ENCODE measurements around the gene SNX5. TPM values are rescaled to one million over a fixed set of nuclear protein-coding genes. Genes with fewer than 3 reads are reported as not detected.
A peak's percentile ranks its signal among the peaks of the same experiment; 100 is the strongest.

The SNX5 gene
- total and polyA plus RNA-seq, 2 of the 13 experiments (the other 11 are each of a cell fraction or from before 2014, with no cell fraction given) = 664 to 1,040 TPM

DNA sequence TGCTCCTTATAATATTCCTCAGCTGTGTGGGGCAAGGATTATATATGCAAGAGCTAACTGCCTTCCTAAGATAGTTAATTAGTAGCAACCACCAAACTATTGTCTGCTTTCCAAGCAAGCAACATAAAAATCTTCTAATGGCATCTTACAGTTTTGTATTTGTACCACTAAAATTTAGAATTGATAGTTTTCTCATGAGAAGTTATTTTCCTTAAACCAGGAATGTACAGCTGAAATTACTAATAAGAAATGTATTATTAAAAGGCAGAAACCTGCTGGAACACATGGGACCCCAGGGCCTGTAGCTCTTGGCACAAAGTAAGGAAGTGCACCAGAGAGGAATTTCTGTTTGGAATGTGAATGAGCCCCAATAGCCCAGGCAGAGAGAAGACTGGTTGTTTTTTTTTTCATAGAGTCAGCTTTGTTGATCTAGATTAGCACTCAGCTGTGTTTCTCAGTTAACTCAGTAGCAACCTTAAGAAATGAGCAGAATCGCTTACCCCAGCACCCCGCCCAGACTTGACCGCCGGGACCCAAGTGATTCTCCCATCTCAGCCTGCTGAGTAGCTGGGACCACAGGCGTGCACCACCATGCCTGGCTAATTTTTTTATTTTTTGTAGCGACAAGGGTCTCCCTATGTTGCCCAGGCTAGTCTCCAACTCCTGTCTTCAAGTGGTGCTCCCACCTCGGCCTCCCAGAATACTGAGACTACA is 2.9 kb upstream of the SNX5 start (continued):
- TF ChIP-seq, protein P1, sequence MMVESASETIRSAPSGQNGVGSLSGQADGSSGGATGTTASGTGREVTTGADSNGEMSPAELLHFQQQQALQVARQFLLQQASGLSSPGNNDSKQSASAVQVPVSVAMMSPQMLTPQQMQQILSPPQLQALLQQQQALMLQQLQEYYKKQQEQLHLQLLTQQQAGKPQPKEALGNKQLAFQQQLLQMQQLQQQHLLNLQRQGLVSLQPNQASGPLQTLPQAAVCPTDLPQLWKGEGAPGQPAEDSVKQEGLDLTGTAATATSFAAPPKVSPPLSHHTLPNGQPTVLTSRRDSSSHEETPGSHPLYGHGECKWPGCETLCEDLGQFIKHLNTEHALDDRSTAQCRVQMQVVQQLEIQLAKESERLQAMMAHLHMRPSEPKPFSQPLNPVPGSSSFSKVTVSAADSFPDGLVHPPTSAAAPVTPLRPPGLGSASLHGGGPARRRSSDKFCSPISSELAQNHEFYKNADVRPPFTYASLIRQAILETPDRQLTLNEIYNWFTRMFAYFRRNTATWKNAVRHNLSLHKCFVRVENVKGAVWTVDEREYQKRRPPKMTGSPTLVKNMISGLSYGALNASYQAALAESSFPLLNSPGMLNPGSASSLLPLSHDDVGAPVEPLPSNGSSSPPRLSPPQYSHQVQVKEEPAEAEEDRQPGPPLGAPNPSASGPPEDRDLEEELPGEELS (CRISPR knock-in tag; IDR thresholded peaks at IDR 0.05) = no peak
- no peak for TF ChIP-seq ZEB1 (IDR thresholded peaks at IDR 0.05; ENCODE audit: insufficient replicate concordance, low read depth)
- no peak for TF ChIP-seq ZMAT5 (CRISPR knock-in tag; IDR thresholded peaks at IDR 0.05; ENCODE audit: borderline replicate concordance, low read depth)
- TF ChIP-seq FOXJ3 (CRISPR knock-in tag; IDR thresholded peaks at IDR 0.05; ENCODE audit: borderline replicate concordance) = no peak
- TF ChIP-seq ZFP82 (CRISPR knock-in tag; IDR thresholded peaks at IDR 0.05; ENCODE audit: borderline replicate concordance) = no peak
- TF ChIP-seq, protein P2, sequence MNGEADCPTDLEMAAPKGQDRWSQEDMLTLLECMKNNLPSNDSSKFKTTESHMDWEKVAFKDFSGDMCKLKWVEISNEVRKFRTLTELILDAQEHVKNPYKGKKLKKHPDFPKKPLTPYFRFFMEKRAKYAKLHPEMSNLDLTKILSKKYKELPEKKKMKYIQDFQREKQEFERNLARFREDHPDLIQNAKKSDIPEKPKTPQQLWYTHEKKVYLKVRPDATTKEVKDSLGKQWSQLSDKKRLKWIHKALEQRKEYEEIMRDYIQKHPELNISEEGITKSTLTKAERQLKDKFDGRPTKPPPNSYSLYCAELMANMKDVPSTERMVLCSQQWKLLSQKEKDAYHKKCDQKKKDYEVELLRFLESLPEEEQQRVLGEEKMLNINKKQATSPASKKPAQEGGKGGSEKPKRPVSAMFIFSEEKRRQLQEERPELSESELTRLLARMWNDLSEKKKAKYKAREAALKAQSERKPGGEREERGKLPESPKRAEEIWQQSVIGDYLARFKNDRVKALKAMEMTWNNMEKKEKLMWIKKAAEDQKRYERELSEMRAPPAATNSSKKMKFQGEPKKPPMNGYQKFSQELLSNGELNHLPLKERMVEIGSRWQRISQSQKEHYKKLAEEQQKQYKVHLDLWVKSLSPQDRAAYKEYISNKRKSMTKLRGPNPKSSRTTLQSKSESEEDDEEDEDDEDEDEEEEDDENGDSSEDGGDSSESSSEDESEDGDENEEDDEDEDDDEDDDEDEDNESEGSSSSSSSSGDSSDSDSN (CRISPR knock-in tag; IDR thresholded peaks at IDR 0.05) = peak; percentile 39; the same call in 1 of the 2 replicates
- no peak for TF ChIP-seq SNAPC5 (CRISPR knock-in tag; IDR thresholded peaks at IDR 0.05; ENCODE audit: borderline replicate concordance)
- TF ChIP-seq, protein P3, sequence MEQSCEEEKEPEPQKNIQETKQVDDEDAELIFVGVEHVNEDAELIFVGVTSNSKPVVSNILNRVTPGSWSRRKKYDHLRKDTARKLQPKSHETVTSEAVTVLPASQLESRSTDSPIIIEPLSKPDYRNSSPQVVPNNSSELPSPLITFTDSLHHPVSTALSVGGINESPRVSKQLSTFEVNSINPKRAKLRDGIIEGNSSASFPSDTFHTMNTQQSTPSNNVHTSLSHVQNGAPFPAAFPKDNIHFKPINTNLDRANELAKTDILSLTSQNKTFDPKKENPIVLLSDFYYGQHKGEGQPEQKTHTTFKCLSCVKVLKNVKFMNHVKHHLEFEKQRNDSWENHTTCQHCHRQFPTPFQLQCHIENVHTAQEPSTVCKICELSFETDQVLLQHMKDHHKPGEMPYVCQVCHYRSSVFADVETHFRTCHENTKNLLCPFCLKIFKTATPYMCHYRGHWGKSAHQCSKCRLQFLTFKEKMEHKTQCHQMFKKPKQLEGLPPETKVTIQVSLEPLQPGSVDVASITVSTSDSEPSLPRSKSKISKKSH (CRISPR knock-in tag; IDR thresholded peaks at IDR 0.05; ENCODE audit: borderline replicate concordance) = no peak
- TF ChIP-seq PHF8 (CRISPR knock-in tag; IDR thresholded peaks at IDR 0.05) = peak; percentile 38
- no peak for TF ChIP-seq ZNF580 (CRISPR knock-in tag; IDR thresholded peaks at IDR 0.05; ENCODE audit: borderline replicate concordance, low read depth)
- TF ChIP-seq ZNF136 (CRISPR knock-in tag; IDR thresholded peaks at IDR 0.05; ENCODE audit: low read depth) = no peak
- TF ChIP-seq ARHGAP35 (CRISPR knock-in tag; IDR thresholded peaks at IDR 0.05; ENCODE audit: borderline replicate concordance) = no peak
- TF ChIP-seq NFIB (CRISPR knock-in tag; IDR thresholded peaks at IDR 0.05; ENCODE audit: borderline replicate concordance) = no peak
- TF ChIP-seq PRPF4 (IDR thresholded peaks at IDR 0.05; ENCODE audit: low read depth, low read length, poor library complexity, severe bottlenecking) = no peak
- TF ChIP-seq PITX1 (CRISPR knock-in tag; IDR thresholded peaks at IDR 0.05) = no peak
- TF ChIP-seq AKAP8 (CRISPR knock-in tag; IDR thresholded peaks at IDR 0.05) = no peak
- TF ChIP-seq ZNF460 (CRISPR knock-in tag; IDR thresholded peaks at IDR 0.05; ENCODE audit: borderline replicate concordance) = no peak
- no peak for TF ChIP-seq ZSCAN9 (CRISPR knock-in tag; IDR thresholded peaks at IDR 0.05; ENCODE audit: borderline replicate concordance)
- TF ChIP-seq ZNF121 (CRISPR knock-in tag; IDR thresholded peaks at IDR 0.05) = peak; percentile 93
- TF ChIP-seq ZNF496 (CRISPR knock-in tag; IDR thresholded peaks at IDR 0.05; ENCODE audit: insufficient replicate concordance) = no peak
- no peak for TF ChIP-seq GLI4 (CRISPR knock-in tag; IDR thresholded peaks at IDR 0.05; ENCODE audit: borderline replicate concordance)
- TF ChIP-seq SATB2 (CRISPR knock-in tag; IDR thresholded peaks at IDR 0.05) = no peak
